Measurements from ENCODE around the gene MLST8. TPM values are rescaled to one million over a fixed set of nuclear protein-coding genes. Genes with fewer than 3 reads are reported as not detected.

The MLST8 gene
- total RNA-seq, 2 donors from 2014 or later: 33.4 to 48.8 TPM

- Mint-ChIP-seq H3K27me3 (no peaks in the 10 kb centered on the region), H3K4me3 (no peak overlapping the region), H3K36me3 (ENCODE audit: low read depth) (peaks cover 7% of the 10 kb centered on the region), H3K9me3 (no peaks in the 10 kb centered on the region), H3K4me1 (no peaks in the 10 kb centered on the region), H3K27ac (no peak overlapping the region)
- no peak for ATAC-seq (replicated peaks)
Measured at GRCh38 chr16:2167068-2167638, 38.1 kb upstream of the MLST8 start.

- no peak for ATAC-seq (replicated peaks)
- Mint-ChIP-seq H3K27ac (no peak overlapping the region), H3K27me3 (no peaks in the 10 kb centered on the region), H3K4me3 (no peak overlapping the region), H3K36me3 (ENCODE audit: low read depth) (peaks cover 17% of the 10 kb centered on the region), H3K9me3 (no peaks in the 10 kb centered on the region), H3K4me1 (no peaks in the 10 kb centered on the region)
Measured at GRCh38 chr16:2170080-2170479, 35.2 kb upstream of the MLST8 start.

- no peak for ATAC-seq (replicated peaks)
- Mint-ChIP-seq H3K36me3 (ENCODE audit: low read depth) (peaks cover 18% of the 10 kb centered on the region), H3K27me3 (no peaks in the 10 kb centered on the region)
Measured at GRCh38 chr16:2170587-2171435, 34.4 kb upstream of the MLST8 start.

GRCh38 chr16:2171601-2172178, 33.6 kb upstream of the MLST8 start:
- H3K4me1 Mint-ChIP-seq: no peaks in the 10 kb centered on the region
- no peak for ATAC-seq (replicated peaks)
- no peaks in the 10 kb centered on the region for H3K9me3 Mint-ChIP-seq
- H3K36me3 Mint-ChIP-seq (ENCODE audit: low read depth): peaks cover 16% of the 10 kb centered on the region
- no peaks in the 10 kb centered on the region for H3K27me3 Mint-ChIP-seq
- H3K27ac Mint-ChIP-seq: no peak overlapping the region
- no peak overlapping the region for H3K4me3 Mint-ChIP-seq

More at GRCh38 chr16:2170587-2171435, 34.4 kb upstream of the MLST8 start:
- H3K4me3 Mint-ChIP-seq: no peak overlapping the region
- H3K9me3 Mint-ChIP-seq: no peaks in the 10 kb centered on the region
- H3K27ac Mint-ChIP-seq: no peak overlapping the region
- H3K4me1 Mint-ChIP-seq: no peaks in the 10 kb centered on the region

GRCh38 chr16:2172688-2173335, 32.4 kb upstream of the MLST8 start:
- no peak for ATAC-seq (replicated peaks)
- Mint-ChIP-seq H3K36me3 (ENCODE audit: low read depth) (peaks cover 16% of the 10 kb centered on the region), H3K9me3 (no peaks in the 10 kb centered on the region), H3K27ac (no peak overlapping the region), H3K4me3 (no peak overlapping the region), H3K27me3 (no peaks in the 10 kb centered on the region), H3K4me1 (no peaks in the 10 kb centered on the region)

GRCh38 chr16:2173366-2173765, 31.9 kb upstream of the MLST8 start:
- Mint-ChIP-seq H3K9me3 (no peaks in the 10 kb centered on the region), H3K27me3 (no peaks in the 10 kb centered on the region), H3K4me1 (no peaks in the 10 kb centered on the region), H3K4me3 (no peak overlapping the region), H3K36me3 (ENCODE audit: low read depth) (peaks cover 16% of the 10 kb centered on the region), H3K27ac (no peak overlapping the region)
- no peak for ATAC-seq (replicated peaks)

GRCh38 chr16:2173916-2174315, 31.3 kb upstream of the MLST8 start:
- Mint-ChIP-seq H3K9me3 (no peaks in the 10 kb centered on the region), H3K4me1 (no peaks in the 10 kb centered on the region), H3K36me3 (ENCODE audit: low read depth) (peaks cover 16% of the 10 kb centered on the region), H3K27me3 (no peaks in the 10 kb centered on the region), H3K4me3 (no peak overlapping the region), H3K27ac (no peak overlapping the region)
- ATAC-seq (replicated peaks): no peak

- H3K27ac Mint-ChIP-seq: no peak overlapping the region
- peaks cover 16% of the 10 kb centered on the region for H3K36me3 Mint-ChIP-seq (ENCODE audit: low read depth)
- no peaks in the 10 kb centered on the region for H3K27me3 Mint-ChIP-seq
- H3K4me1 Mint-ChIP-seq: no peaks in the 10 kb centered on the region
- ATAC-seq (replicated peaks): no peak
- no peak overlapping the region for H3K4me3 Mint-ChIP-seq
- H3K9me3 Mint-ChIP-seq: no peaks in the 10 kb centered on the region
Measured at GRCh38 chr16:2174396-2175131, 30.7 kb upstream of the MLST8 start.

- Mint-ChIP-seq H3K36me3 (ENCODE audit: low read depth) (peaks cover 16% of the 10 kb centered on the region), H3K27me3 (no peaks in the 10 kb centered on the region), H3K4me3 (no peak overlapping the region), H3K27ac (no peak overlapping the region), H3K9me3 (no peaks in the 10 kb centered on the region), H3K4me1 (no peaks in the 10 kb centered on the region)
- no peak for ATAC-seq (replicated peaks)
Measured at GRCh38 chr16:2175454-2175853, 29.8 kb upstream of the MLST8 start.

- Mint-ChIP-seq H3K27ac (no peak overlapping the region), H3K36me3 (ENCODE audit: low read depth) (peaks cover 16% of the 10 kb centered on the region), H3K4me3 (no peak overlapping the region), H3K27me3 (no peaks in the 10 kb centered on the region), H3K9me3 (no peaks in the 10 kb centered on the region), H3K4me1 (no peaks in the 10 kb centered on the region)
- no peak for ATAC-seq (replicated peaks)
Measured at GRCh38 chr16:2176047-2176446, 29.2 kb upstream of the MLST8 start.

GRCh38 chr16:2177101-2177500, 28.2 kb upstream of the MLST8 start:
- H3K36me3 Mint-ChIP-seq (ENCODE audit: low read depth): peaks cover 16% of the 10 kb centered on the region
- H3K27ac Mint-ChIP-seq: no peak overlapping the region
- no peaks in the 10 kb centered on the region for H3K4me1 Mint-ChIP-seq
- no peak for ATAC-seq (replicated peaks)
- H3K9me3 Mint-ChIP-seq: no peaks in the 10 kb centered on the region
- no peaks in the 10 kb centered on the region for H3K27me3 Mint-ChIP-seq
- H3K4me3 Mint-ChIP-seq: no peak overlapping the region

- H3K36me3 Mint-ChIP-seq (ENCODE audit: low read depth): peaks cover 16% of the 10 kb centered on the region
- no peaks in the 10 kb centered on the region for H3K9me3 Mint-ChIP-seq
- H3K27ac Mint-ChIP-seq: no peak overlapping the region
- no peak for ATAC-seq (replicated peaks)
- H3K4me1 Mint-ChIP-seq: no peaks in the 10 kb centered on the region
- H3K4me3 Mint-ChIP-seq: no peak overlapping the region
- no peaks in the 10 kb centered on the region for H3K27me3 Mint-ChIP-seq
Measured at GRCh38 chr16:2177561-2177960, 27.7 kb upstream of the MLST8 start.

GRCh38 chr16:2178321-2179106, 26.7 kb upstream of the MLST8 start:
- peak; percentile 54 for ATAC-seq (replicated peaks)
- peaks cover 16% of the 10 kb centered on the region for H3K36me3 Mint-ChIP-seq (ENCODE audit: low read depth)
- H3K4me1 Mint-ChIP-seq: no peaks in the 10 kb centered on the region
- no peak overlapping the region for H3K27ac Mint-ChIP-seq
- H3K9me3 Mint-ChIP-seq: no peaks in the 10 kb centered on the region
- no peak overlapping the region for H3K4me3 Mint-ChIP-seq
- H3K27me3 Mint-ChIP-seq: no peaks in the 10 kb centered on the region

Data from activated T-helper 17 cell treated with anti-CD3 and anti-CD28 coated beads, Interleukin-2, amount 50 U/mL, for 72 hours (primary cell).